ENCODE measurements around the gene IFITM10. TPM values are rescaled to one million over a fixed set of nuclear protein-coding genes. Genes with fewer than 3 reads are reported as not detected.

IFITM10 gene
- total RNA-seq, 3 donors from 2014 or later, result 0.46 to 2.8 (median 1.9) TPM

DNA sequence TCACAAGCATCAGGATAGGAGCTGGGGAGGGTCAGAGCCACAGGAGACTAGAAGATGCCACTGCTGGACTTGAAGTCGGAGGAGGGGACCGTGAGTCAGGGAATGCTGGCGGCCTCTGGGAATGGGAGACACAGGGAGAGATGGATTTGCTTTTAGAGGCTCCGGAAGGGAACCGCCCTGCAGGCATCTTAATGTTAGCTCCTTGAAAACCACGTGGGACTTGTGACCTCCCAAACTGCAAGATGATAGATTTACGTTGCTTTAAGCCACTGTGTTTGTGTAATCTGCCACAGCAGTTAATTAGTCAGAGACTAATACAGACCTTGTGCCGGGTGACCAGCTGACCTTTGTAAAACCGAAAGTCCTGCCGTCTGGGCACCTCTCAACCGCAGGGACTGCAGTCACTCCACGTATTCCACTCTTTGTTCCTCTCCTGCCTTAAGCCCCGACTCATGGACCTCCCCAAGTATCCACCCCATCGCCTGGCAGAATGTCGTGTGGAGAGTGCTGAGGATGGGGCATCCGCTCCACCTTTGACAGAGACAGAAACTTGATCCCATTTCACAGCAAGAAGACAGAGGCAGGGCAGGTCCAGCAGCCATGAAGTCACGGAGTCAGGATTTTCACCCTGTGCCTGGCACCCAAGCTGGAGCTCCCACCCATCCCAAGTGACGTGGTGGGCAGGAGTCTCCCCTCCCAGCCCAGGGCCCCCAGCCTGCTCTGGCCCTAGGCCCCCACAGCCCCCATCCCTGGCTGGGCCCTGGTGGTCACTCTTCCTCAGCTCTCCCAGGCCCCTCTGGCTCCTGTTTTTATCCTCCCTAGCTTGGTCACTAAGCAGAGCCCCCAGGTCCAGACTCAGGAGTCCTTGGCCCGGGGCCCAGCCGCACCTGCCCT, 32.7 kb upstream of the IFITM10 start:
- H3K4me3 ChIP-seq, result no peak overlapping the region
- DNase-seq, result no peak
- no peaks in the 10 kb centered on the region for H3K4me1 ChIP-seq (ENCODE audit: low read depth)
- intact Hi-C loops (cut with DNase I, micrococcal nuclease), result no loop called here
- peak; percentile 29 for ATAC-seq
- H3K9me3 ChIP-seq, result no peaks in the 10 kb centered on the region
- H3K36me3 ChIP-seq (ENCODE audit: low read depth), result no peaks in the 10 kb centered on the region
- TF ChIP-seq, protein P1, sequence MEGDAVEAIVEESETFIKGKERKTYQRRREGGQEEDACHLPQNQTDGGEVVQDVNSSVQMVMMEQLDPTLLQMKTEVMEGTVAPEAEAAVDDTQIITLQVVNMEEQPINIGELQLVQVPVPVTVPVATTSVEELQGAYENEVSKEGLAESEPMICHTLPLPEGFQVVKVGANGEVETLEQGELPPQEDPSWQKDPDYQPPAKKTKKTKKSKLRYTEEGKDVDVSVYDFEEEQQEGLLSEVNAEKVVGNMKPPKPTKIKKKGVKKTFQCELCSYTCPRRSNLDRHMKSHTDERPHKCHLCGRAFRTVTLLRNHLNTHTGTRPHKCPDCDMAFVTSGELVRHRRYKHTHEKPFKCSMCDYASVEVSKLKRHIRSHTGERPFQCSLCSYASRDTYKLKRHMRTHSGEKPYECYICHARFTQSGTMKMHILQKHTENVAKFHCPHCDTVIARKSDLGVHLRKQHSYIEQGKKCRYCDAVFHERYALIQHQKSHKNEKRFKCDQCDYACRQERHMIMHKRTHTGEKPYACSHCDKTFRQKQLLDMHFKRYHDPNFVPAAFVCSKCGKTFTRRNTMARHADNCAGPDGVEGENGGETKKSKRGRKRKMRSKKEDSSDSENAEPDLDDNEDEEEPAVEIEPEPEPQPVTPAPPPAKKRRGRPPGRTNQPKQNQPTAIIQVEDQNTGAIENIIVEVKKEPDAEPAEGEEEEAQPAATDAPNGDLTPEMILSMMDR (IDR thresholded peaks at IDR 0.05), result no peak

DNA sequence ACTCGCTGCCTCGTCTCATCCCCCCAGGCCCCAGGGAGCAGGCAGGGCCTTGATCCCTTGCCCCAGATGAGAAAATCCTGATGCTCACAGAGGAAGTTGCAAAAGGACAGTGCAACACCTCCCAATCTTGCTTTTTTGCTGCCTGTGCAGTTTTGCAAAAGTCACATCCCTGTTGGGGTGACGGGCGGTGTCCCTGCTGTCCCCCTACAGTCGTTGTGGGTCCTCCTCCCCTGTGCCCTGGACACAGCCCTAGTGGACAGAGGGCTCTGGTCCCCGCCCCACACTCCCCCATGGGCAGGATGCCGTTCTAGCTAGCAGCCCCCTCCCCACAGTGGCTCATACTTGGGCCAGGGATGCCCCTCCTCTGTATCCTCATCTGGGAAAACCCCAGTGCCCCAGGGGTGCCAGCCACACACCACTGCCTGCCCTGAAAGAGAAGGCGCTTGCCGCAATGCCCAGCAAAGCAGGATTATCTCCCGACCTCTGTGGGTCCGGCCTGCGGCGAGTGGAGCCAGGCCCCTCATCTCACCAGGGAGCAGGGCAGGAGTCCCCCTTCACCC, 31.7 kb upstream of the IFITM10 start:
- no peaks in the 10 kb centered on the region for H3K4me1 ChIP-seq (ENCODE audit: low read depth)
- DNase-seq (no peak), ATAC-seq (peak; percentile 3)
- TF ChIP-seq, protein P1 (IDR thresholded peaks at IDR 0.05), result no peak
- H3K9me3 ChIP-seq, result no peaks in the 10 kb centered on the region
- no peaks in the 10 kb centered on the region for H3K36me3 ChIP-seq (ENCODE audit: low read depth)
- intact Hi-C loops (cut with DNase I, micrococcal nuclease), result no loop called here
- H3K4me3 ChIP-seq, result no peak overlapping the region

DNA sequence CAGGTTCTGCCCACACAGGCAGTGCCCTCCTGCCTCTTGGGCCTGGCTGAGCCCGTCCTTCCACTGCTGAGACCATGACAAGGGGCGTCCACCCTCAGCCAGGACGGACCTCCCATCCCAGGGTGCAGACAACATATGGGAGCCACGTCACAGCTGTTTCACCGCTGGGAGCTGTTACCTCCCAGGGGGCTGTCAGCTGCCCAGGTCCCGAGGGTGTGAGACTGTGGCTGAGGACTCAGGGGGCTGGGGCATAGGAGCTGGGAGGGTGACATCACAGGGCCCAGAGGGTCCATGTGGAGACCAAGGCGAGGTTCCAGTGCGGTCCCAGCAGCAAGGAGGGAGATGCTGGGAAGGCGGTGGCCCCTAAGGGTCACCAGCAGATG, 31.2 kb upstream of the IFITM10 start:
- no peak for DNase-seq
- no peak for ATAC-seq
- Histone ChIP-seq H3K9me3 (no peaks in the 10 kb centered on the region), H3K36me3 (ENCODE audit: low read depth) (no peaks in the 10 kb centered on the region), H3K4me3 (no peak overlapping the region), H3K4me1 (ENCODE audit: low read depth) (no peaks in the 10 kb centered on the region)
- intact Hi-C loops (cut with DNase I, micrococcal nuclease), result no loop called here
- TF ChIP-seq, protein P1 (IDR thresholded peaks at IDR 0.05), result no peak

DNA sequence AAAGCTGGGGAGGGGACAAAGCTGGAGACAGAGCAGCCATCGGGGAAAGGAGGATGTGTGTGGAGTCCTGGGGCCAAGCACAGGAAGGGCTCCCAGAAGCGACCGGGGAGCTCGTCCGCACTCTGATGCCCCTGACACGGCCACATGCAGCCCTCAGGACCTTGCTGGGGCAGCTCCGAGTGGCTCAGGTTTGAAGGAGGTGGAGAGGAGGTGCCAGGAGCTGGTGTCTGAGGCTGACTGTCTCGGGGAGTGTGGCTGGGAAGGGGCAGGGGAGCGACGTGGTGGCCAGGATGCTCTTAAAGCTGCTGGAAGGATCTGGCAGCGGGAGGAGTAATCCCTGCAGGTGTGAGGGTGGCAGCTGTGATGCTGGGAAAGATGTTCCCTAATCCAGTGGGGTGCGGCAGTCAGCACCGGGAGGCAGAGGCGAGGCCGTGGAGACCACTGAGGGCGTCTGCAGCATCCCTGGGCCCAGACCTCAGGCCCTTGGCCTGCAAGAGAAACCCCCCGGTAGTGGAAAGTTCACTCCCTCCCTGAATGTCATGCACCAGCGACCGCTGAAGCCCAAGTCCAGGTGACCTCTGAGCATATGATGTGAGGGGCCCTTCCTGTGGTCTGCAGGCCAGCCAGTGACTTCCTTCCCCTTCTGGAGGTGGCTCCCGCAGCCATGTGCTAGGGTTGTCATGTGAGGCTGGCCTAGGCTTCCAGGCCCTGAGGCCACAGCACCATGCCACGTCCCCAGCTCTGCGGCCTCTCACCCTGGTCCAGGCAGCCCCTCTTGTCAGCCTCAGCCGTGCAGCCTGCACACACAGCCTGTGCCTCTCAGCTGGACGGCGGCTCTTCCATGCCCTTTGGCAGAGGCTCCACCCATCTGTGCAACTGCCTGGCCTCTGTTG, 30.6 kb upstream of the IFITM10 start:
- TF ChIP-seq, protein P1 (IDR thresholded peaks at IDR 0.05), result no peak
- Histone ChIP-seq H3K36me3 (ENCODE audit: low read depth) (no peaks in the 10 kb centered on the region), H3K9me3 (no peaks in the 10 kb centered on the region), H3K4me3 (no peak overlapping the region), H3K4me1 (ENCODE audit: low read depth) (no peaks in the 10 kb centered on the region)
- intact Hi-C loops (cut with DNase I, micrococcal nuclease), result no loop called here
- DNase-seq, result peak; percentile 40 to 74 (median 42)
- peak; percentile 63 for ATAC-seq

DNA sequence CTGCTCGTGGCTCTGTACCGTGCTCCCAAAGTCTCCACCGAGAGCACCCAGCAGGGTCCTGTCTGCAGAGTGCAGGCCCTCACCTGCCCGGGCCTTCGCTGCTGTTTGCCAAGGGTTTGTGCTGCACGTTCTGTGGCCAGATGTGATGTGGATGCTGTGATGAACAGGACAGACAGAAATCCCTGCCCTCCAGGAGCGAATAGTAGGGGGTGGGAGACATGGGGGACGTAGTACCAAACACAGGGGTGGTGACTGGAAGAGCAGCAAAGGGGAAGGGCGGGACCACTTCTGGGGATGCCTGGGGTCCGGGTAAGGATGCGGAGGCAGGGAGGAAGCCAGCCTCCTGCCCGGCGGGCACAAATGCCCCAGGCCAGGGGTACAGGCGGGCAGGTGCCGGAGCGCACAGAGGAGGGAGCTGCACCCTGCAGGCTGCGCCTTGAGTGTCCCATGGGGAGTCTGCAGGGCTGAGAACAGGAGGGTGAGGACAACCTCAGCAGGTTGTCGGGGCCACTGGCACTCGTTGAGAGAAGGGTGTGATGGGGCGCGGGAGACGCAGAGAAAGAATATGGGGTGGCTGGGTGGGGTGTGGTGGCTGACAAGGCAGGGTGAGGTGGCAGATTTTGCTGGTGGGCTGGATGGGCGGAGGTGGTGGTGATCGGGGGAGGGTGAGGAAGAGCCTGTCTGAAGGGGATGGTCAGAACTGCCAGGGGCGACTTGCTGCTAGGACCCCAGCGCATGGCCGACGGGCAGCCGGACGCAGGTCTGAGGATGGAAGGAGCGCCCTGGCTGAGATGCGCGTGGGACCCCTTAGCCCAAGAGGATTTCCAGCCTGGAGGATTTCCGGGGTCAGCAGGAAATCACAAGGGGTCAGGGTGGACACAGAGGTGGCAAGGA, 29.7 kb upstream of the IFITM10 start:
- H3K4me1 ChIP-seq (ENCODE audit: low read depth), result no peaks in the 10 kb centered on the region
- no peak overlapping the region for H3K4me3 ChIP-seq
- ATAC-seq, result no peak
- TF ChIP-seq, protein P1 (IDR thresholded peaks at IDR 0.05), result no peak
- no peaks in the 10 kb centered on the region for H3K9me3 ChIP-seq
- no peaks in the 10 kb centered on the region for H3K36me3 ChIP-seq (ENCODE audit: low read depth)
- intact Hi-C loops (cut with DNase I, micrococcal nuclease), result no loop called here
- no peak for DNase-seq
